Hematopoietic multipotent progenitor cell (in vitro differentiated cells): ENCODE results near the gene SLC6A8. TPM values are rescaled to one million over a fixed set of nuclear protein-coding genes. Genes with fewer than 3 reads are reported as not detected.
"Not testable (repeated sequence)": the region's sequence is repeated elsewhere in the genome, so short reads cannot be mapped to it uniquely, and the experiment has no call there.

ENCODE experiments used
- DNase-seq, 3 donors: peaks; one replicate each; pipeline ENCODE4 v3.0.0-alpha.2; 2011 to 2015; ENCODE audit warnings: low read depth in 2 of 3, low spot score in 2 of 3
- total RNA-seq: library from RNA; depleted of rRNA; stranded (reverse); fragments of >200 nt; gene quantifications from one replicate; pipeline ENCODE4 v1.2.3, GENCODE V29; 2012

SLC6A8 gene
- total RNA-seq, 1 donor = 2.2 TPM

DNA sequence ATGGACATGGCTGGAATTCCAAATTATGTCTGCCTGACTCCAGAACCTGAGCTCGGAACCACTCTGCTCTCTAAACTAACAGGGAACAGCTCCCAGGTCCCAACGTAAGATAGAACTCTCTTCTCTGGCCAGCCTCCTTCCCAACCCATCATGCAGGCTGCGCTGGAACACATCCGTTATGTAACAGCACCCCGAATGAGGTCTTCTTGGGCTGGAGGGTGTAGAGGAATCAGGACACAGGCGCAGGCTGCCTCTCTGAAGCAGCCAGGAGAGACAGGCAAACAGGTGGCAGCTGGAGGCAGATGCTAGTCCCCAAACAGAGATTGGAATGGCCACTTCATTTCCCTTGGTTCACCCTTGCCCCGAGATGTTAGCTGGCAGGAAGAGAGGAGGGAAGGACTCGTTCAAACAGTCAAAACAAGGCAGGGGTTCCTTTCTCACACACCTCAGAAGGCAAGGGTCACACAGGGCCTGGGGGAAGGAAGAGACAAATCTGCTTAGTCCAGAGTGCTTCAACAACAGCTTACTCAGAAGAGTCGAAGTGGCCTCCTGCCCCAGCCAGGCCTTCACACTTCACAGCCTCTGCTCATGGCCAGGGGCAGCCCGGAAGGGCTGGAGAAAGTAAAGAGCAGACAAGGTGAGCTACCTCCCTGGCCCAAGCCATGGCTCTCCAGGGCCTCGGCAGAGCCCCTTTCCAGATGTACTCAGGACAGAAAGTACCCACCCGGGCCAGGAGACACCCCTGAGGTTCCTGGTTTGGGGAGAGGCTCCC lies 17.1 kb downstream of the SLC6A8 start:
- DNase-seq = not testable (repeated sequence)

DNA sequence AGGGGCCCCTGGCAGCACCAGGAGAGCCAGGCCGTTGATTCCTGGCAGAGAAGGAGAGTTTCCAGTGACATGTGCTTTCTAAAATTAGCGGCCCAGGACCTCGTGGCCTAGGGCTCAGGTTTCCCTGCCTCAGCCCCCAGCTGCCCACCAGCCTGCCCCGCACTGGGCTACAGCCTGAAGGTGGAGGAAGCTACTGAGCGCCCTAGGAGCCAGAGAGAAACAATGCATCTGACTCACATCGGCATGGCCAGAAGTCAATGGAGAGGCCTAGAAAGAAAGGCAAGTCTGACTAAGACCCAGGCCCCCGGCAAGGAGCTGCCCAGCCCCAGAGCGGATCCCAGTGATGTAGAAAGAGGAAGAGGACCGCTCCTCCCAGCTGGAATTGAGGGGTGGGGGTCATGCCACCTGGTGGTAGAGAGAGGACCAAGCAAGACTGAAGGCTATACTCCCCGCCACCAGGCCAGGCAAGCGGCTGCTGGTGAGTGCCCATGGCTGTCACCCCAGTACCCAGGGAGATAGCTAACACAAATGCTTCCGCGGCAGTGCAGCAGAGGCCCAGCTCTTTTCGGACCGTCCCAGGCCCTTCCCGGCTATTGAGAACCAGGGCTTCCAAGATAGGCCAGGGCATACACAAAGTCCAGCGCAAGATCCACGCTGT lies 17.8 kb downstream of the SLC6A8 start:
- DNase-seq = not testable (repeated sequence)

GRCh38 chrX:153706799-153707198 lies 19.1 kb downstream of the SLC6A8 start:
- no peak for DNase-seq

GRCh38 chrX:153707406-153707805 lies 19.7 kb downstream of the SLC6A8 start:
- no peak for DNase-seq

GRCh38 chrX:153708415-153708814 lies 20.7 kb downstream of the SLC6A8 start:
- peak in 2 of 3 donors; percentile 66 to 76 for DNase-seq

- no peak for DNase-seq
Measured at GRCh38 chrX:153709726-153710674, 22.3 kb downstream of the SLC6A8 start.

GRCh38 chrX:153714256-153714655 lies 26.5 kb downstream of the SLC6A8 start:
- DNase-seq = no peak

- no peak for DNase-seq
Measured at GRCh38 chrX:153717445-153717844, 29.7 kb downstream of the SLC6A8 start.

DNA sequence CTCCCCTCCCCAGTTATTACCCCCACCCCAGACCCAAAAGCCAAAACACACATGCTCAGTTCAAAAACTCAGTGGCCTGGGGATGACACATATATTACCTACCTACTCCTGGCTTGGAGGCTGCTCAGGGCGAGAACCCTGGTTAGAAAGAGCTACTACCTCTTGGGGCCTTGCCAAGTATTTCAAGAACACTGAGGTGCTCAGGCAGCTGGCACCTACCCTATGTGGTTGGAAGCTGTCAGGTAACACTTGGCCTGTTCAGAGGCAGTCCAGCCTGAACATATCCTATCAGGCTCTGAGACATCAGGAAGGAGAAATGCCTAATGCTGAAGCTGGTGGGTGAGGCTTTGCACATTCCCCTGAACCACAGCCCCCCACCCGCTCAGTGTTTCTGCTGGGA lies 31.5 kb downstream of the SLC6A8 start:
- DNase-seq = no peak

- no peak for DNase-seq
Measured at GRCh38 chrX:153719701-153720100, 32.0 kb downstream of the SLC6A8 start.

DNA sequence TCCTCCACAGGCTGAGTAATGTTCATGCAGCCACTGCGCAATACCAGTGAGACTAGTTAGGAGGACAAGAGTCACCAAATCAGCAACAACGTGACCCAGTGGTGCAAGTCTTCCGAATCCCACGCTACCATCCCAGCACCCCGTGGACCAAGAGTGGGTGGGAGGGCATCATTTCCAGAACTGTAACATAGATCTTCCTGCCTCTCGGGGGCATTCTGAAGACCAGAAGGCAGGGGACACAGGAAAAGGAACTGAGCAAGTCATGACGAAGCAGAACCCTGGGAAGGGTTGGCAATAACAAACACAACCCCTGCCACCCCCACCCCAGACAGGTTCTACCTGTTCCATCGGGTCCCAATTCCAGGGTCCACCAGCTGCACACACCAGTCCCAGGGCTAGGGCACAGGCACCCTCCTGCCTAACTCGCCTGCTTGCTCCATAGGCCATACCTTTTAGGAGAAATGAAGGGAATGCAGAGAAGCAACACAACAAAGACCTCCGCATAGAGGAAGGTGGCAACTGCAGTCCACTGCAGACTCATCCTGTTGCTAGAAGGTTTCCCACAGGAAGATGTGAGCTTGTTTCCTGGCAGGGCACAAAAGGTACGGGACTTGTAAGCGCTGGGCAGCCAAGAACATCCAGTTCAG lies 35.1 kb downstream of the SLC6A8 start:
- no peak for DNase-seq

- DNase-seq = peak; percentile 25 to 52 (median 49)
Measured at GRCh38 chrX:153723351-153724251, 35.9 kb downstream of the SLC6A8 start.

GRCh38 chrX:153724252-153725038 lies 36.7 kb downstream of the SLC6A8 start, which contains the start of the genes ABCD1 and BCAP31:
TSS of gene ABCD1 (plus strand) at chrX:153724856. CDS start at chrX:153725267, 411 bp downstream.
TSS of gene BCAP31 (minus strand) at chrX:153724387. CDS start at chrX:153723244, 1,143 bp downstream.
- DNase-seq = peak; percentile 70 to 88 (median 83)

GRCh38 chrX:153725039-153725831 lies 37.5 kb downstream of the SLC6A8 start:
- DNase-seq = no peak

DNA sequence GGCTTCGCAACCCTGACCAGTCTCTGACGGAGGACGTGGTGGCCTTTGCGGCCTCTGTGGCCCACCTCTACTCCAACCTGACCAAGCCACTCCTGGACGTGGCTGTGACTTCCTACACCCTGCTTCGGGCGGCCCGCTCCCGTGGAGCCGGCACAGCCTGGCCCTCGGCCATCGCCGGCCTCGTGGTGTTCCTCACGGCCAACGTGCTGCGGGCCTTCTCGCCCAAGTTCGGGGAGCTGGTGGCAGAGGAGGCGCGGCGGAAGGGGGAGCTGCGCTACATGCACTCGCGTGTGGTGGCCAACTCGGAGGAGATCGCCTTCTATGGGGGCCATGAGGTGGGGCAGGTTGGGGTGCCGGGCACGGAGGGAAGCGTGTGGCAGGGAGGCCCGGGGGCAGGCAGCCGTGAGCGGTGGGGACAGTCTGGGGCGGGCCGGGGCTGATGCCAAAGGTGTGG lies 38.1 kb downstream of the SLC6A8 start:
- no peak for DNase-seq

- peak in 2 of 3 donors; percentile 41 to 53 for DNase-seq
Measured at GRCh38 chrX:153726286-153727122, 38.8 kb downstream of the SLC6A8 start.
